ENCODE measurements around the gene COL4A6. TPM values are rescaled to one million over a fixed set of nuclear protein-coding genes. Genes with fewer than 3 reads are reported as not detected.

COL4A6 gene
- total RNA-seq, 3 donors from 2014 or later = 6.9 to 13.9 (median 10.7) TPM

GRCh38 chrX:108439961-108440696, 1.9 kb upstream of the COL4A6 start:
- Histone ChIP-seq H3K4me1 (no peaks in the 10 kb centered on the region), H3K9me3 (peaks cover 0 to 4% of the 10 kb centered on the region in 2 donors), H3K27me3 (peaks cover 0 to 46% of the 10 kb centered on the region in 2 donors), H3K27ac (peak overlapping the region; percentile 26 to 57), H3K36me3 (no peaks in the 10 kb centered on the region), H3K4me3 (peak overlapping the region; percentile 43 to 63 (median 54))
- TF ChIP-seq POLR2AphosphoS5 (IDR thresholded peaks at IDR 0.05) (no peak), POLR2A (IDR thresholded peaks at IDR 0.05) (no peak), CTCF (IDR thresholded peaks at IDR 0.05) (no peak)
- intact Hi-C loops (cut with DNase I; ENCODE audit: low total_unique reads) = no loop called here
- DNase-seq (ENCODE audit: low spot score in 2 of 2) = no peak

GRCh38 chrX:108439426-108439942, 1.3 kb upstream of the COL4A6 start, which contains the start of gene COL4A5:
COL4A5 (plus strand) TSS chrX:108439838; CDS start chrX:108440126, 288 bp downstream.
- peaks cover 0 to 49% of the 10 kb centered on the region in 2 donors for H3K27me3 ChIP-seq
- no peaks in the 10 kb centered on the region for H3K4me1 ChIP-seq
- TF ChIP-seq POLR2AphosphoS5 (IDR thresholded peaks at IDR 0.05) (no peak), CTCF (IDR thresholded peaks at IDR 0.05) (no peak), POLR2A (IDR thresholded peaks at IDR 0.05) (no peak)
- peak; percentile 42 to 50 for DNase-seq (ENCODE audit: low spot score in 2 of 2)
- H3K36me3 ChIP-seq = no peaks in the 10 kb centered on the region
- peak within 1 kb of the TSS; percentile 26 to 57 for H3K27ac ChIP-seq
- intact Hi-C loops (cut with DNase I; ENCODE audit: low total_unique reads) = no loop called here
- peak within 1 kb of the TSS; percentile 43 to 63 (median 54) for H3K4me3 ChIP-seq
- H3K9me3 ChIP-seq = peaks cover 0 to 4% of the 10 kb centered on the region in 2 donors

GRCh38 chrX:108437349-108438109, 693 bp downstream of the COL4A6 start:
- no peak for DNase-seq (ENCODE audit: low spot score in 2 of 2)
- no peak for TF ChIP-seq POLR2A (IDR thresholded peaks at IDR 0.05)
- no peak for TF ChIP-seq POLR2AphosphoS5 (IDR thresholded peaks at IDR 0.05)
- TF ChIP-seq CTCF (IDR thresholded peaks at IDR 0.05) = no peak
- Histone ChIP-seq H3K4me3 (peak overlapping the region; percentile 13 to 60 (median 54)), H3K36me3 (no peaks in the 10 kb centered on the region), H3K4me1 (no peaks in the 10 kb centered on the region), H3K9me3 (no peaks in the 10 kb centered on the region), H3K27me3 (peaks cover 0 to 64% of the 10 kb centered on the region in 2 donors), H3K27ac (no peak overlapping the region)
- intact Hi-C loops (cut with DNase I; ENCODE audit: low total_unique reads) = no loop called here

- Histone ChIP-seq H3K4me1 (no peaks in the 10 kb centered on the region), H3K9me3 (no peaks in the 10 kb centered on the region), H3K36me3 (no peaks in the 10 kb centered on the region), H3K27me3 (peaks cover 0 to 66% of the 10 kb centered on the region in 2 donors), H3K27ac (no peak overlapping the region), H3K4me3 (no peak overlapping the region)
- no peak for TF ChIP-seq CTCF (IDR thresholded peaks at IDR 0.05)
- TF ChIP-seq POLR2AphosphoS5 (IDR thresholded peaks at IDR 0.05) = no peak
- no peak for TF ChIP-seq POLR2A (IDR thresholded peaks at IDR 0.05)
- intact Hi-C loops (cut with DNase I; ENCODE audit: low total_unique reads) = no loop called here
- DNase-seq (ENCODE audit: low spot score in 2 of 2) = no peak
Measured at GRCh38 chrX:108435261-108435660, 3.0 kb downstream of the COL4A6 start.

All from breast epithelium (tissue), 4 donors.